ENCODE results near the gene MMAB.

GRCh38 chr12:109605599-109606228, 32.4 kb upstream of the MMAB start:
- no peak for TF ChIP-seq EZH2 (IDR thresholded peaks at IDR 0.05; ENCODE audit: insufficient read depth, poor library complexity, severe bottlenecking)
- TF ChIP-seq EZH2phosphoT487 (IDR thresholded peaks at IDR 0.05; ENCODE audit: insufficient read depth, low read depth) = no peak

All from GM23248 (cell line).